Ureter (tissue), 1 donor: ENCODE results near the gene BOK. TPM values are rescaled to one million over a fixed set of nuclear protein-coding genes. Genes with fewer than 3 reads are reported as not detected.
"Not testable (repeated sequence)": the region's sequence is repeated elsewhere in the genome, so short reads cannot be mapped to it uniquely, and the experiment has no call there.

Experiments used
- DNase-seq: peaks from one replicate; pipeline ENCODE4 v3.0.0-alpha.2; 2020; ENCODE audit warnings: low spot score
- total RNA-seq: library from RNA; stranded (reverse); gene quantifications from one replicate; pipeline ENCODE4 v1.2.4, GENCODE V29; 2023
- donor health status: DM: yes; HTN: yes; CAD: no.

Gene BOK, protein sequence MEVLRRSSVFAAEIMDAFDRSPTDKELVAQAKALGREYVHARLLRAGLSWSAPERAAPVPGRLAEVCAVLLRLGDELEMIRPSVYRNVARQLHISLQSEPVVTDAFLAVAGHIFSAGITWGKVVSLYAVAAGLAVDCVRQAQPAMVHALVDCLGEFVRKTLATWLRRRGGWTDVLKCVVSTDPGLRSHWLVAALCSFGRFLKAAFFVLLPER
- 16.0 TPM for total RNA-seq

DNA sequence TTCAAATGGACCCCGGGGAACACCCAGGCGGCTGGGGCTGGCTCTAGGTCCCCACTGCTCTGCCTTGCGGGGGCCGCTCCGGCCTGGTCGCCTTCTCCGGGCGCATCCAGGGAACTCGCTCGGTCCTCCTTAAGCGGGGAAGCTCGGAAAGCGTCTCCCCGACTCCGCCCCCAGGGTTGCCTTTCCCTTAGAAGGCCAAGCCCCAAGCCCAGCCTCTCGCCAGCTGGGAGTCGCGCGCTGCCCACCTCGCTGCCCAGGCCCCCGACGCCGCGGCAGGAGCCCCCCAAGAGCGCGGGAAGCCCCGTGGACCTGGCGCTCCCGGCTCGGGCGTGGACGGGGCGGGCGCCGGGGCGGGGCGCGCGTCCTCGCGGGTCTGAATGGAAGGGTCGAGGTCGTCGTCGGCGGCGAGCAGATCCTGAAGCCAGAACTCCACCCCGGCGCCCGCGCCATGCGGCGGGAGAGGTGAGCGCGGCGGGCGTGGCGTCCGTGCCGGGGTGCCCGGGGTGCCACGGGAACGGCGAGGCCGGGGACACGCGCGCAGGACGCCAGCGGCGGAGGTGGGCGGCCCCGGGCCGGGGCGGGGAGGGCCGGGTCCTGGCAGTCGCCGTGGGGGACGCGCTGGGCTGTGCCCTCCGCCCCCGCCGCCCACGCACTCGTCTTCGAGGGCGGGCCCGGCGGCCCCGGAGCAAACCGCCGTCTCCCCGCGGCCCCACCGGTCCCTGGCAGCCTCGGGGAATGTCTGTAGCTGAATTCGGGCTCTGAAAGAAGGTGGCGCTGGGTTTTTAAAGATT, at the start of gene BOK:
Gene BOK (plus strand): TSS at position 214 of the 791 bp plus-strand sequence. CDS start 739 bp downstream, outside the sequence.
- peak; percentile 73 for DNase-seq

DNA sequence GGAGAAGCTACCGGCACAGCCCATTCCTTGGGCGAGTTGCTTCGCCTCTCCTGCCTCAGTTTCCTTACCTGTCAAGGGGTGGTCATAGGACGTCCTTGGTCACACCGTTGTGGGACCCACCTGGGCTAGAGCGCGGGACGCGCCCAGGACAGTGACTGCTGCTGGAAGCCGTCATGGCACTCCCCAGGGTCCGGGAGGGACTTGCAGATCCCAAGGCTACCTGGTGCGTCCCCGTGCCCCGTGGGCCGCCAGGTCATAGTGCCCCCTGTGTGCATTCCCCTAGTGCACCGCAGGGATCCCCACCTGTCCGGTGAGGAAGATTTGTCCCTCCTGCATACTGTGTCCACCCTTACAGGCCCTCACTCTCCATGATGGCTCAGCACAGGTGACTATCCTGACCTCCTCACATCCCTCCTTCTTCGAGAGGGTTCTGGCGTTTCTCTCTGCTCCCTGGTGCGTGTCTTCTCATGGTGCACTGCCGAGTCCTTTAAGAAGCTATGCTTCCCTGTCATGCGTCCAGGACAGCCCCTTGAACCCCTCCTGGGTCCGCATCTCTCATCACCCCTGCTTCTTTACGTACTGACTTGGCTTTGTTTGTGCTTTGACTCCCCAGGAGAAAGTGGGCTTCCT, 49.3 kb upstream of the BOK start:
- DNase-seq = no peak

DNA sequence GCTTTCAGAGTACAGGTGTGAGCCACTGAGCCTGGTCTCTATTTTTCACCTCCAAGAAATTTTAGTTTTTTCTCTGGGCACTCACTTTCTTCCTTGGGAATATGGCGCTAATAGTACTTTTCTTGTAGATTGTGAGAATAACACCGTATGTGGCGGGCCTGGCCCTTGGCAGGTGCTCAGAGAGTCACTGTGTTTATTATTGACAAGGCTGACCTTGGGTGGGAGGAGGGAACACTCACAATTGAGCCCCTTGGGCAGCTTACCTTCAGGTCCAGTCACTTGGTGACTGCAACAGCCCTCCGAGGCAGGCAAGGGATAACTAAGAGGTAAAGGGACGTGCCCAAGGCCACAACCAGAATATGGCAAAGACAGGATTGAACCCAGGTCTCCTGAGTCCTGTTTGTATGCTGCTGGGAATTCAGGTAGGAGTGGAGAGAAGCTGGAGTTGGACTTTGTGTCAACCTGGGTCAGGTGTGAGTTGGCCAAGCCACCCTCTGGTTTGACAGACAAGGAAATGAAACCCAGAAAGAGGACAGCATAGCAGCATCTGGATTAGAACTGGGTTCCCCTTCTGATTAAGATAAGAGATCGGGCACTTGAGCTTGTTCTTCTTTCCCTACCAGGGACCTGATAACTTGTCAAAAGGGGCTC, 47.3 kb upstream of the BOK start:
- DNase-seq = no peak

DNA sequence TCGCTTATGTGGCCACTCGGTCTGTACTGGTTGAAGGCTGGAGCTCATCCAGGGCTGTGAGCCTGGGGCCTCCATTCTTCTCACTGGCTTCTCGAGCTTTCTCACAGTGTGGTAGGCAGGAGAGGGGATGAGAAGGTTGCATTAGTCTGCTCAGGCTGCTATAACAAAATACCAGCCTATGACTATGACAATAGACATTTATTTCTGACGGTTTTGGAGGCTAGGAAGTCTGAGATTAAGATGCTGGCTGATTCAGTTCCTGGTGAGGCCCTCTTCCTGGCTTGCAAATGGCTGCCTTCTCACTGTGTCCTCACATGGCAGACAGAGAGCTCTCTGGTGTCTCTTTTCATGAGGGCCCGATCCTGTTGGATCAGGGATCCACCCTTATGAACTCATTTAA, 44.0 kb upstream of the BOK start:
- no peak for DNase-seq

DNA sequence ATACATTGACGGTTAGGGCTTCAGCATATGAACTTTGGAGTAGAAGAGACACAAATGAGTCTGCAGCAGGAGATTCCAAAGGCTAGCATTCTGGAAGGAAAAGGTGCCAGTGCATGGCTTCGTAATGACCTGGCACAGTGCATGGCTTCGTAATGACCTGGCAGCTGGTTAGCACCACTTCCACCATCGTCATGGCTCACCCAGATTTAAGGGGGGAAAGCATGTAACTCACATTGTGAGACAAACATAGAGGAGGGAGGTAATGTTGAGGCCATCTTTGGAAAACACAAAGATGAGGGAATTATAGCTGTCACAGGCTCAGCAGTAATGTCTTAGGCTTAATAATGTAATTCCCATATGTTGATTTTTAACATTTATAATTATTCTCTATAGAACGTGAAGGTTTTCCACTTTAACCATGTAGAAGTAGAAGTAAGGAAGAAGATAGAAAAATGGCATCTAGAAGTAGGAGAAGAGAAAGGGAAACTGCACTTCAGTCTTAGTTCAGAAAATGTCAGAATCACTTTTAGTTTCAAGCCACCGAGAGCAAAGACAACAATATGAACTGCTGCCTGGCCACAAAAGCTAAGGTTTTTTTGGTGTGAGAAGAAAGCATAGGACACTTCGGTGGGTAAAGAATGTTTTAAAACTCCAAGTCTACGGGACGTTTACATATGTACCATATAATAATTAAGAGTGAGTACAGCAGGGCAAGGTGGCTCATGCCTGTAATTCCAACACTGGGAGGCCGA, 43.4 kb upstream of the BOK start:
- no peak for DNase-seq

DNA sequence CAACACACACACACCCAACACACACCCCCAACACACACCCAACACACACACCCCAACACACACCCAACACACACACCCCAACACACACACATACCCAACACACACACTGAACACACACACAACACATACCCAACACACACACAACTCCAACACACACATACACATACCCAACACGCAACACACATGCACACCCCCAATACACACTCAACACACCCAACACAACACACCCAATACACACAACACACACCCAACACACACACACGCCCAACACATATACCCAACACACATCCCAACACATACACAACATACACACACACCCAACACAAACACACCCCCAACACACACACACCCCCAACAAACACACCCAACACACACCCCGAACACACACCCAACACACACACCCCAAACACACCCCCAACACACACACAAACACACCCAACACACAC, 42.0 kb upstream of the BOK start:
- no peak for DNase-seq

DNA sequence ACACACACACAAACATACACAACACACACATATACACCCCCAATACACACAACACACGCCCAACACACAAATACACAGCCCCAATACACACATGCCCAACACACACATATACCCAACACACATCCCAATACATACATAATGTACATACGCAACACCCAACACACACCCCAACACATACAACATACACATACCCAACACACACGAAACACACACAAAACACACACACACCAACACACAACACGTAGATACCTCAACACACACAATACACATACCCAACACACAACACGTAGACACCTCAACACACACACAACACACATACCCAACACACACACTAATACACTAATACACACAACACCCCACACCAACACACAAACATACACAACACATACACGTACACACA, 41.2 kb upstream of the BOK start:
- no peak for DNase-seq

DNA sequence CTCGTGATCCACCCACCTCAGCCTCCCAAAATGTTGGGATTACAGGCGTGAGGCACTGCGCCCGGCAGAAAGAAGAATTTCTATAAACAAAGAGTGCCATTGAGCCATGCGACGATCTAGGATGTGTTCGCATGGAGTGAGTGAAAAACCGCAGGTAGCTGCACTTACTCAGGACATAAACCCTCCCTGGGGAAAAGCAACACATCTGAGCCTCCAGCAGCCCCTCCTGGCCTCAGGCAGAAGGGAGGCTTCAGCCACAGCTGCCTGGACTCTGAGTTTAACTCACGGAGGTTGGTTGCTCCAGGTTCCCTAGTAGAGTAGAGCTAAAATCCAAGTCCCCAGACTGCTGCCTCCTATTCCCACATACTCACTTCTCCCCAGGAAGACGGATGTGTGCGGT, 38.9 kb upstream of the BOK start:
- DNase-seq = no peak

DNA sequence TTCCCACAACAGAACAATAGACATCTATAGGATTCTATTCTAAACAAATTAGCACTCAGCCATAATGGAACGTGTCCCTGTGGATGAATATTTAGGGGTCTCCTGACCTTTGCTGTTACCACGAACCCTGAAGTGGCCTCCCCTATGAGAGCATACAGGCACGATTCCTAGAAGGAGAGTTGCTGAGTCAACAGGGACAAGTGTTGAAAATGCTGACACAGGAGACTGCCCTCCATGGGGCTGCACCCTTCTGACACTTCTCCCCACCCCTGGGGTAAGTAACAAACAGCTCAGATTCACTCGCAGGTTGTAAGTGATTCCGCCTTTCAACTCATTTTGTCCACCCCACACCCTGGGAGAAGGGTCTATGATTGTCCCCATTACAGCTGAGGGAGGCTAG, 36.1 kb upstream of the BOK start:
- DNase-seq = no peak

DNA sequence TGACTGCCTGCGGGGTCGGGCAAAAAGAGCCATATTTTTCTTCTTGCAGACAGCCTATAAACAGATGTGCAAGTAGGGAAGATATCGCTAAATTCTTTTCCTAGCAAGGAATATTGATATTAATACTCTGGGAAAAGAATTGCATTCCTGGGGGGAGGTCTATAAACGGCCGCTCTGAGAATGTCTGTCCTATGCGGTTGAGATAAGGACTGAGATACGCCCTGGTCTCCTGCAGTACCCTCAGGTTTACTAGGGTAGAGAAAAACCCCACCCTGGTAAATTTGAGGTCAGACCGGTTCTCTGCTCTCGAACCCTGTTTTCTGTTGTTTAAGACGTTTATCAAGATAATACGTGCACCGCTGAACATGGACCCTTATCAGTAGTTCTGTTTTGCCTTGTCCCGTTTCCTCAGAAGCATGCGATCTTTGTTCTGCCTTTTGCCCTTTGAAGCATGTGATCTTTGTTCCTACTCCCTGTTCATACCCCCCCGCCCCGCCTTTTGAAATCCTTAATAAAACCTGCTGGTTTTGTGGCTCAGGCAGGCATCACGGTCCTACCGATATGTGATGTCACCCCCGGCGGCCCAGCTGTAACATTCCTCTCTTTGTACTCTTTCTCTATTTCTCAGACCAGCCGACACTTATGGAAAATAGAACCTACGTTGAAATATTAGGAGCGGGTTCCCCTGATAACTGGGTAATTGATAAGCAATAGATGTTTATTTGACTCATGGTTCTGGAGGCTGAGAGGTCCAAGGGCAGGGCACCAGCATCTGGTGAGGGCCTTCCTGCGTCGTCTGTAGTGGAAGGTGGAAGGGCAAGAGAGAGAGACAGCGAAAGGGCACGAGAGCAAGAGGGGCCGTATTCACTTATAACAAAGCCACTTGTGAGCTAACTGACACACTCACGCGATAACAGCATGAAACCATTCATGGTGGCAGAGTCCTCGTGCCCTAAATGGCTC, 32.4 kb upstream of the BOK start:
- DNase-seq = not testable (repeated sequence)

DNA sequence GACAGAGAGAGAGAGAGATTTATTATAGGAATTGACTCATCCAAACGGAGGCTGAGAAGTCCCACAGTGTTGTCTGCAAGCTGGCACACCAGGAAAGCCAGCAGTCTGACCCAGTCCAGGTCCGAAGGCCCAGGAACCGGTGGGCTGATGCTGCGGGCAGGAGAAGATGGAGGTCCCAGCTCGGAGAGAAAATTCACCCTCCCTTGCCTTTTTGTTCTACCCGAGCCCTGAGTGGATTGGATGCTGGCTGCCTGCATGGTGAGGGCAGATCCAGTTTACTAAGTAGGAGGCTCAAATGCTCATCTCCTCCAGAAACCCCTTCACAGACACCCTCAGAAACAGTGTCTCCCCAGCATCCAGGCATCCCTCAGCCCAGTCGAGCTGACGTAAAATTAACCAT, 28.0 kb upstream of the BOK start:
- DNase-seq = no peak

DNA sequence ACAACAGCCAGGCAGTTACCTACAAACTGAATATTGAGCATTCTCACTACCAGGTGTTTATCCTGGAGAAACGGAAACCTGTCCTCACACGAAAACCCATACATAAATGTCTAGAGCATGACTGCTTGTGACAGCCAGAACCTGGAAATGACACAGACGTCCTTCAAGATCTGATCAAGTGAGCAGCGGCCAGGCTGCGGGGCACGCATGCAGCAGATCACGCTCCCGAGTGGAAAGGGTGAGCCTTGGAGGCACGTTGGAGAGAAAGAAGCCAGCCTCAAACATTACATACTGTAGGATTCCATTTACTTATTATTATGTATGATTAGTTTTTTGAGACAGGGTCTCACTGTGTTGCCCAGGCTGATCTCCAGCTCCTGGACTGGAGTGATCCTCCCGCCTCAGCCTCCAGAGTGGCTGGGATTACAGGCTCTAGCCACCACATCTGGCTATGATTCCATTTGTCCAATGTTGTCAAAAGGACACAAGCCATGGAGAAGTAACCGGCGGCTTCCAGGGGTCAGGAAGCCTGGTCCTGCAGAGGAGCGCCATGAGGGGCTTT, 27.3 kb upstream of the BOK start:
- DNase-seq = no peak

DNA sequence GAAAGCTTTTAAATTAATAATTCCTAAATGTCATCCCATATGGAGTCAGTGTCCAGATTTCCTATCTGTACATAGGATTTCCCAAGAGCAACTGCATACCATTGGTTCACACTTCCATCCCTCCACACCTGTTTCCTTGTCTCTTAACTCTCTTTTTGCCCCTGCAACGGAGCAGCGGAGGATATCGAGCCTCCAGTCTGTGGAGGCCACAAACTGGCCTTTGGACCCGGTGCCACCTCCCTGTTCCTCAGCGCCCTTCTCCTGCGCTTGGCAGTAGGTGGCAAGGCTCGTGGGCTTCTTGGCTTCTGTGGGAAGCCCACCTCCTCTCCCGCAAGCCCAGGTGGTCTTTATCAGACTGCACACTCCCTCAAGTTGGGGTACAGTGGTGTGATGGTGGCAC, 26.4 kb upstream of the BOK start:
- no peak for DNase-seq

DNA sequence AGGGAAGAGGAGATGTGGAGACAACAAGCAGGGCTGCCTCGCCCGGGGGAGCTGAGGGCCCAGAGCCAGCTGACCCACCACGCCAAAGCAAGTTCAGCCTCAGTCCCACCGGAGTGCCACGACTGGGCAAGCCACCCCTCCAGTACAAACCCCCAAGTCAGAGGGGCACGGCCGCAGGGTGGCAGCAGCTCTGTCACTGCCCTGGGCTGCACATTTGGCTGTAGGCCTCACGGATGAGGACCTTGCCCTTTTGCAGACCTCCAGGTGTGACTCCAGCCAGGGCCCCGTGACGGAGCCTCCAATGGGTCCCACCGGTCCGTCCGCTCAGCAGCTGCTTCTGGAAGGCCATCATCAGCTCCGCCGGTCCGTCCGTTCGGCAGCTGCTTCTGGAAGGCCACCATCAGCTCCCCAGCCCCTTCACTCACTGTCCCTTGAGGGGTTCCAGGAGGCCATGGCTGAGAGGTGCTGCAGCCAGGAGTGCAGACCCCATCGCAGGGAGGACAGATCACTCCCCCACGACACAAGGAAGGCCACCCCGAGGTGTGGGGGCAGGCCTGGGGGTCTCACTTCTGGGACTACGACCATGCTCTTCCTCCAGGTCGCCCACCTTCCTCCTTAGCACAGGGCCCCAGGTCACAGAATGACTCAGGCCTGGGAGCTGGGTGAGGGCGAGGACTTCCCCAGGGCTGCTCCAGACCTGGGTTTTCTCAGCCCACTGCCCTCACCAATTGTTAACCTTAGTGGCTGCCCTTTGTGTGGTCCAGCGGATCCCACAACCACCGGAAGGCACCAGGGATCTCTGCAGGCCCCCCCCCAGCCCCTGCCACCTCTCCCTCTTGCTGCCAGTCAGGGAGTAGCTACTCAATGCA, 25.6 kb upstream of the BOK start:
- no peak for DNase-seq

DNA sequence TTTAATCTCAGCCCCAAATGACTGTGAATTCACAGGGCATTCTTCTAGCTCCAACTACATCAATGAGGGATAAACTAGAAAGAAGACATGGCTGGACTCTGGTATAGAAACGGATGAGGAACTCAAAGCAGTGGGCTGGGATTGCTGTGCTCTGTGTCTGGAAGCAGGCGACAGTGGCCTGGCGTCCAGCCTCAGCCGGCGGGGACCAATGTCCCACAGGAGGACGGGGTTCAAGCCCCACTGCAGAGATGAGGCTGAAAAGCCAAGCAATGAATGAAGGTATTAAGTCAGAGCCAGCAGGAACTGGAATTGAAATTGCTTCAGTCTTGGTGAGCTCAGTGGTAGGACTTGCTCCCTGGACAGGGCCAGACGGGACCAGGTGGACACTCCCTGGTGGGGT, 24.3 kb upstream of the BOK start:
- no peak for DNase-seq

DNA sequence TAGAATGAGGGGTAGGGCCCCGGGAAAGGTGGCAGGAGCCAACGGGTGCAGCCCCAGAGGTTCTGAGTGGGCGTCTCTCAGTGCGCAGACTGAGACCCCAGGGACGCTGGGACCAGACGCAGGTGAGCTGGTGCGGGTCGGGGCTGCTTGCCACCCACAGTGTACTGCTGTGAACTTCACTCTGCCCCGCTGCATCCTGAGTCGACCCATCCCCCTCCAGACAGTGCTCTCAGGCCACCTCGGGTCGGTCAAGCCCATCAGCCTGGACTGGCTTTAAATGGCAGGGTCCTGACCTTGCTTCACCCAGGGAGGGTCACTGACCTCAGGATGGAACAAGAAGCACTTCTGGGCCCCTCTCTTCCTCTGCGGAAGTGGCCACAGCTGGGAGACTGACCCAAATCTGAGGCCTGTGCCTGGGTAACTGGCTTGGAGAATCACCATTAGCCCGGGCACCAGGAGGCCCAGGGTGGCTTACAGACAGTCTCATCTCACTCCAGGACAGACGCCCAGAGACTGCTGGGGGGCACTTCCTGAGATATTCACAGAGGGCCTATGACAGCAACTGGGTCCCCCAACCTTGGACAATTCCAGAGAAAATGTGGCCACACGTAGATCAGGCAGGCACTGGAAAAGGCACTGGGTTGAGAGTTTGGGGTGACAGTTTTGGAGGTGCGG, 23.7 kb upstream of the BOK start:
- DNase-seq = no peak

DNA sequence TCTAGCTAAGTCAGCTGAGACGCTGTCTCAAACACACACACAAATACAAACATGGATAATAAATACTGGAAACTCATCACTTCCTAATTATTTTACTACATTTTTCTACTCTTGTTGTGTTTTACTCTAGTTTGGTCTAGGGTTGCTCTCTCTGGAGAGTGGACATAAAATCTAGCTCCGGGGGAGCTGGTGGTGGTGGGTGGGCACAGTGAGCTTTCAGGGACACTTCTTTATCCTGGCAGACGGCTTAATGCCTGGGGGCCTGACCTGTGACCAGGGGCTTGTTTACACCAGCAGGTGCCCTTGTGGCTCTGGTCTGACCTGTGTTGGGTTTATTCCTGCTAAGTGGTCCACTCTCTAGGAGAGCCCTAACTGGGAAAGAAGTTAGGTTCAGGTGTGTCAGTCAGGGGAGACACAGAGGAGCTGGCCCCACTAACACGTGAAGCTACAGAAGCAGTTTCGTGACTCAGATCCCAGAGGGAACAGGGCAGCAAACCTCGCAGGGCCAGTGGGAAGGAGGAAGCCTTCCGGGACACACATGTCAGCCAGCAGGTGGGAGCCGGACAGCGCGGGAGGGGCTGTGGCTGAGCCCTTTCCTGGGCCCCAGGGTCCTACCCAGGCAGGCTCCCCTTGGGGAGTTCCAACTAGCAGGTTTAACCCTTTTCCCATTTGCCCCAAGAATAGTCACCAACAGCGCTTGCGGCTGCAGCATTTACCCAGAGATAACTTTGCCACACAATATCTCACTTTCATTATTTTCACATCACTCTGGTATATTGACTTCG, 22.5 kb upstream of the BOK start:
- no peak for DNase-seq
